NCI-H510A treated with DMSO at 0.1 percent for 48 hours (cell line): ENCODE measurements around the gene CLEC17A.
"Not testable (repeated sequence)": the region's sequence is repeated elsewhere in the genome, so short reads cannot be mapped to it uniquely, and the experiment has no call there.

Experiments
- DNase-seq: peaks from one replicate; lab custom pipeline; 2025; lab: John Stamatoyannopoulos, UW

Gene CLEC17A

DNA sequence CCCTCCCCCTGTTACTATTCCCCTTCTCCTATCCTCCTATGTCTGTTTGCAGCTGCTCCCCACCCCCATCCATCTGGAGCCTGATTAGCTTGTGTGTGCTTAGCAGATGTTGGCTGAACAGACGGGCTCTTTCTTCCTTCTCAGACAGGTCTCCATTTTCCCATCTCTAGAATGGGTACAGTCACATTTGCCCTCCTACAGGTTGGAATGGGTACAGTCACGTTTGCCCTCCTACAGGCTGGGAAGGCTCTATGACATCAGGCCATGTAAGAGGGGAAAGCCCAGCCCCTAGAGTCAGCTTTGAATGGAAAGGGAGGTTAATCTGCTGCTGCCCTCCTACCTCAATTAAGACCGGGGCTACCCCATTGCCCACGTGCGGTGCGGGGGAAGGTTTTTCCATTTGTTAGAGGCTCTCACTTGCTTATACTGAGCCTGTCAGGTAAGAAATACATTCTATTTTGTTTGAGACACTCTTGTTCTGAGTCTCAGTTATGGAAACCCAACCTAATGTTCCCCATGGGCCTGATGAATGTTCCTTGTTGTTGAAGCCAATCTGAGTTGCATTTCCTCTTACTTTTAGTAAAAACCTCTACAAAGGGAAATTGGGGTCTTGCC, 2.2 kb upstream of the CLEC17A start:
- DNase-seq, result no peak

DNA sequence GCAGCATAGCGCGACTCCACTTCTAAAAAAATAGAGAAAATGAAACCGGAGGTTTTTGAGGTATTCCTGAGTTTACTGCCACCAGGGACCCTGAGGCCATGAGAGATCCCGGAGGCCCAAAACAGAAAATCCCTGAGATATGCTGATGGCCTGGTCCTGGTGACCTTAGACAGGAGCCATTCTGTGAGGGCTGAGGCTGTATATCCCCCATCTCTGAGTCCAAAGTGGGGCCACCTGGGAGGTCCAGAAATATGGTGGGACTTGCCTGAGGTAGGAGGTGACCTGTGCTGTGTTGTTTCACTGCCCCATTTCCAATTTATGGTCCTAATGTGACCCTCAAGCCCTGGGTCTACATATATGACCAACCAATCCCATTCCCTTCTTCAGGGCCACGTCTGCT, 1.5 kb downstream of the CLEC17A start:
- not testable (repeated sequence) for DNase-seq

DNA sequence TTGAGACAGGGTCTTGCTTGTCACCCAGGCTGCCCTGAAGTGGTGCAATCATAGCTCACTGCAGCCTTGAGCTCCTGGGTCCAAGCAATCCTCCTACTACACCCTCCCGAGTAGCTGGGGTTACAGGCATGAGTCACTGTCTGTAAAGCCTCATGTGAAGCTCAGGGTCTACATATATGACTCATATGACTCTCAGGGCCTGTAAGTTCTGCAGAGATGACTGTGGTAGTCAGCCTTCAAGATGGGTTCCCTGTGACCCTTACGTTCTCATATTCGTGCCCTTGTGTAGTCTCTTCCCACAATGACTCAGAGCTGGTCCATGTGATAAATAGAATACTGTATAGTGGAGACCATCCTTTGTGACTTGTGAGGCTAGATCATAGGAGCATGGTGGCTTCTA, 2.3 kb downstream of the CLEC17A start:
- DNase-seq, result not testable (repeated sequence)

DNA sequence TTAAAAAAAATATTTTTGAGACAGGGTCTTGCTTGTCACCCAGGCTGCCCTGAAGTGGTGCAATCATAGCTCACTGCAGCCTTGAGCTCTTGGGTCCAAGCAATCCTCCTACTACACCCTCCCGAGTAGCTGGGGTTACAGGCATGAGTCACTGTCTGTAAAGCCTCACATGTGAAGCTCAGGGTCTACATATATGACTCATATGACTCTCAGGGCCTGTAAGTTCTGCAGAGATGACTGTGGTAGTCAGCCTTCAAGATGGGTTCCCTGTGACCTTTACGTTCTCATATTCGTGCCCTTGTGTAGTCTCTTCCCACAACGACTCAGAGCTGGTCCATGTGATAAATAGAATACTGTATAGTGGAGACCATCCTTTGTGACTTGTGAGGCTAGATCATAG, 6.5 kb downstream of the CLEC17A start:
- not testable (repeated sequence) for DNase-seq

DNA sequence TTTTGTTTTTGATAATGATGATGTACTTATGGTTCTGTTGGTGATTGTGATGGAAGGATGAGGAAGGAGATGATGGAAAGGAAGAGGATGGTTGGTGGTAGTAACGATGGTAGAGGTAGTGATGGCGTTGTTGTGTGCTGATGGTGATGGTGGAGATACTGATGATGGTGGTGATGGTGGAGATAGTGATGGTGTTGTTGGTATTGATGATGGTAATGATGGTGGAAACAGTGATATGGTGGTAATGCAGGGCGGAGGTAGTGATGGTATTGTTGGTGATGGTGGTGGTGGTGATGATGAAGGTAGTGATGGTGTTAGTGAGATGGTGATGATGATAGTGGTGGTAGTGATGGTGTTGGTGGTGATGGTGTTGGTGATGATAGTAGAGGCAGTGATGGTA, 12.7 kb downstream of the CLEC17A start:
- DNase-seq, result no peak

DNA sequence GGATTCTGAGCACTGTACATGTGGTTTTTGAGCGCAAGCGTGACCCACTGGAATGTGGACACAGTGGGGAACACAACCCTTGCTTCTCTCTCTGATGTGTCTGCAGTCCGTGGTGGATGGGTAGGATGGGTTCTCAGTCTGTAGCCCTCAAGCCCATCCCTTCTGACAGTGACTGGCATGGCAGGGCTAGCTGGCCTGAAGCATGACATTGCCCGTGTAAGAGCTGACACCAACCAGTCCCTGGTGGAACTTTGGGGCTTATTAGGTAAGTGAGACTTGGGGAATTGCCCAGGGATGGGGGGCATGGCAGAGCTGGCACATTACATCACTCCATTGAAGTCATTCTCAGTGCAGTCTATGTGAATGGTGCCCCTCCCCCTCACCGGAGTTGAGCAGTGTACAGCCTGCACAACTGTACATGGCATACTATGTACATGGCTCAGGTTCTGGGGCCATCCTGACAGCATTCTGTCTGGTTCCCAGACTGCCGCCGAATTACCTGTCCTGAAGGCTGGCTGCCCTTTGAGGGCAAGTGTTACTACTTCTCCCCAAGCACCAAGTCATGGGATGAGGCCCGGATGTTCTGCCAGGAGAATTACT, 16.8 kb downstream of the CLEC17A start:
- DNase-seq, result no peak

DNA sequence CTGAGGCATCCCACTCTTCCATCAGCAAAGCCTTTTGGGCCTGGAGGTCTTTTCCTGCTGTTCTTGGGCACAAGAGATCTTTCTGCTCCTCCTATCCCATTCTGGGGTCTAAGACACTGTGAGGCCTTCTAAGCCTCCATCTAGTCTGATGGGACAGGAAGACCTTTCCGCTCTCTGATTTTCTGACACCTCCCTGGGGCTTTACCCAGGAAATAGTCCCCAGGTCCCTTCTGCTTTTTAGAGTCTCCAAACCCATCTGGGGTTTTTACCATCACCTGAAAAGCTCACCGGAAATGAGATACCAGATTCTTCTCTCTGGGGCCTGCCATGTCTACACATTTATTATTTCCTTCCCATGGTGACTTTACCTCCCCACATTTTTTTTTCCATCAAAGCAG, 21.1 kb downstream of the CLEC17A start:
- DNase-seq, result no peak

DNA sequence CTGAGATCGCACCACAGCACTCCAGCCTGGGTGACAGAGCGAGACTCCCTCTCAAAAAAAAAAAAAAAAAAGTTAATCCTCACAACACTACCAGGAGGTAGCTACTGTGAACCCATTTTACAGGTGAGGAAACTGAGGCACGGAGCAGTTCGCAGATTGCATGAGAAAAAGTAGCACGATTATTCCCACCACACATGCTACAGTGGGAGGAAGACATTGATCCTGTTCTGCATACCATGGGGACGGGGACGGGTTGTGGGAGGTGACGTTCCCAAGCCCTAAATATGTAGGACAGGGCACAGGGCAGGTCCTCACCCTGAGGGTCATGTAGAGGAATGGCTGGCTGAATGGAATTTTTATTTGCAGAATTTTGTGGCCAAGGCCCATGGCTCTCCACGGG, 23.7 kb downstream of the CLEC17A start:
- DNase-seq, result no peak

DNA sequence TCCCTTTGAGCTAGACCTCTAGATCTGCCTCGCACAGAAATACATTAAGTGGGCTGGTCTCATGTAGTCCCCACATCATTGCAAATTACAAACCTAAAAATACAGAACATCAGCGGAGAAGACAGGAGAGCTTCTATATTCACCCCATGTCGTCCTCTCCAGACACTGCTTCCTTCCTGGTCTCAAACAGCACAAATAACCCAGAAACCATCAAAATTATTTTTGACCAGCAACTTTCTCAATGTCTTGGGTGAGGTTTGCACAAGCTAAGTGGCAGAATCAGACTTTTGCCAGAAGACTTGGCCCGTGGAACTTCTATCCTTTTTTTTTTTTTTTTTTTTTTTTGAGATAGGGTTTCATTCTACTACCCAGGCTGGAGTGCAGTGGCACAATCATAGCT, 28.2 kb downstream of the CLEC17A start:
- DNase-seq, result no peak

DNA sequence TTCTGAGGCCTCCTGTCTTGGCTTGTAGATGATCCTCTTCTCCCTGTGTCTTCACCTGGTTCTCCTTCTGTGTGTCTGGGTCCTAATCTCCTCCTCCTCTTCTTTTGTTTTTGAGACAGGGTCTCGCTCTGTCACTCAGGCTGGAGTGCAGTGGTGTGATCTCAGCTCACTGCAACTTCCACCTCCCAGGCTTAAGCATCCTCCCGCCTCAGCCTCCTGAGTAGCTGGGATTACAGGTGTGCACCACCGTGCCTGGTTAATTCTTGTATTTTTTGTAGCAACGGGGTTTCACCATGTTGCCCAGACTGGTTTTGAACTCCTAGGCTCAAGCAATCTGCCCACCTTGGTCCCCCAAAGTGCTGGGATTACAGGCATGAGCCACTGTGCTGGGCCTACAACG, 29.4 kb downstream of the CLEC17A start:
- not testable (repeated sequence) for DNase-seq

DNA sequence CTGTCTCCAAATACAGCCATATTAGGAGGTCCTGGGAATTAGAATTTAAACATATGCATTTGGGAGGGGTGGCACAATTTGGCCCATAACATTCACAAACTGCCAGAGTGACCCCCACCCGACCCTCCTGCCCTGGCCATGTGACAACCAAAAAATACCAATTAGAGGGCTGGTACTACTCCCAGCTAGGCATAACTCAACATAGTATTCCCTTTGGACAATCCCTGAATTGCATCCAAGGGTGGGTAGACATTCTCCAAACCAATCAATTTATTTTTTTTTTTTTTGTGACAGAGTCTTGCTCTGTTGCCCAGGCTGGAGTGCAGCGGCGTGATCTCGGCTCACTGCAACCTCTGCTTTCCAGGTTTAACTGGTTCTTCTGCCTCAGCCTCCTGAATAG, 29.8 kb downstream of the CLEC17A start:
- DNase-seq, result no peak

DNA sequence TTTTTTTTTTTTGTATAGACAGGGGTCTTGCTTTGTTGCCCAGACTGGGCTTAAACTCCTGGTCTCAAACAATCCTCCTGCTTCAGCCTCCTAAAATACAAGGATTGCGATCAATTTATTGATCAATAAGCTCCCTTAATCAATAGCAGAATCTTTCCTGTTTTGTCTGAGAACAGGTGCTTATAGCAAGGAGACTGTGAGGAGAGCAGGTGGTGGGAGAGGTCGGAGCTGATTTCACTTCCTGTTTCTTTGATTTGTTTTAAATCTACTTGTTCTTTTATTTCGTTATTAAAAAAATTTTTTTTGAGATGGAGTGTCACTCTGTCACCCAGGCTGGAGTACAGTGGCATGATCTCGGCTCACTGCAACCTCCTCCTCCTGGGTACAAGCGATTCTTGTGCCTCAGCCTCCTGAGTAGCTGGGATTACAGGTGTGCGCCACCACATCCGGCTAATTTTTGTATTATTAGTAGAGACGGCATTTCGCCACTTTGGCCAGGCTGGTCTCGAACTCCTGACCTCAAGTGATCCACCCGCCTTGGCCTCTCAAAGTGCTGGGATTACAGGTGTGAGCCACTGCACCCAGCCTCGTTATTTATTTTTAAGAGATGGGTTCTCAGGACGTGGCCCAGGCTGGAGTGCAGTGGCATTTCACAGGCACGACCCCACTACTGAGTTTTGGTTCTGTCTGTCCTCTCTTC, 30.7 kb downstream of the CLEC17A start:
- DNase-seq, result not testable (repeated sequence)

DNA sequence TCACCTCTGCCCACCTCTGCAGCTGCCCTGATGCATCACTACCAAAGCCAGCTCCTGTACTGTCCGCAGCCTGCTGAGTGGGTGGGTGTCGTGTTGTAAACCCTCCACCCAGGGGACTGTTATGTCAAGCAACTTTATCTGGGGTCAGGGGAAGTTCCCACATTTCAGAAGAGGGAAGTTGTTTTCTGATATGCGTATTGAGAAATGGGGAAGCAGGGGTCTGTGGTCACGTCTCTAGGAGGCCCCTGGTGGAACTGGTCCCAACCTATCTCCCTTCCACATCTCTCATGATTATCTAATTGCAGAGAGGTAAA, 31.2 kb downstream of the CLEC17A start:
- DNase-seq, result no peak

DNA sequence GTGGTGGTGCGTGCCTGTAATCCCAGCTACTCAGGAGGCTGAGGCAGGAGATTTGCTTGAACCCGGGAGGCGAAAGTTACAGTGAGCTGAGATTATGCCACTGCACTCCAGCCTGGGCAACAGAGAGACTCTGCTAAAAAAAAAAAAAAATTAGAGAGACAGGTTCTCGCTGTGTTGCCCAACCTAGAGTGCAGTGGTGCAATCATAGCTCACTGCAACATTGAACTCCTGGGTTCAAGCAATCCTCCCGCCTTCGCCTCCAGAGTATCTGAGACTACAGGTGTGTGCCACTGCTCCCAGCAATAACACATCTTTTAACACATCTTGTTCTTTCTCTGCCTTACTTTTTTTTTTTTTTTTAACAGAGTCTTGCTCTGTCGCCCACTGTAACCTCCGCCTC, 32.7 kb downstream of the CLEC17A start:
- no peak for DNase-seq

DNA sequence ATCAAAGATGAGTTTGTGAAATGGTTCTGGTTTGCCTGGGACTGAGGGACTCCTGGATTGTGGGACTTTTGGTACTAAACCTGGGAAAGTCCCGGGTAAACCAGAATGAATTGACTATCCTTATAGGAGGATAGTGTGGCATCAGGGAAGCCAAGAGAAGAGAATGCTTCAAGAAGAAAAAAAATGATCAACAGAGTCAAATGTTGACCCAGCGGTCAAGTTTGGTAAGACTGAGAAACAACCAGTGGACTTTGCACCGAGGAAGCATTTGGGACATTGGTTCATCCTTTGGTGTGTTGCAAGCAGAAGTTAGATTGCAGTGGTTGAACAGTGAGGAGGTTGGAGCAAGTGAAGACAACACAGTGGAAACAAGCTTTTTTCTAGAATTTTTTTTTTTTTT, 33.5 kb downstream of the CLEC17A start:
- DNase-seq, result no peak

DNA sequence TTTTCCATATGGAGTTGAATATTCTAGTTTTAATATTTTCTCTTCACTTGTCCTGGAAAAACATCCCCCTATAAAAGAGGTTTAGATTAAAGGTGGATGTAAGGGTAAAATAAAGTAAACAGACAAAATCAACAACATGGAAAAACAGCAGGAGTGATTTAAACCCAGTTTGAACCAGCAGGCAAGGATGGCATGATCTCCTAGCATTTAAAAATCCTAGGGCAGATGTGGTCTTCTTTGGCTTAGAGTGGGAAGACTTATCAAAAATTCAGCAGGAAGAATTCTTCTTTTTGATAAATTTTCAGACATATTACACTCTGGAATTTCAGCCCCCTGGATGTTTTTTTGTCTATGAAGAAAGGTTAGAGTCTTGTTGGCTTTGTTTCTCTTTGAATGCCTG, 36.5 kb downstream of the CLEC17A start:
- DNase-seq, result no peak

DNA sequence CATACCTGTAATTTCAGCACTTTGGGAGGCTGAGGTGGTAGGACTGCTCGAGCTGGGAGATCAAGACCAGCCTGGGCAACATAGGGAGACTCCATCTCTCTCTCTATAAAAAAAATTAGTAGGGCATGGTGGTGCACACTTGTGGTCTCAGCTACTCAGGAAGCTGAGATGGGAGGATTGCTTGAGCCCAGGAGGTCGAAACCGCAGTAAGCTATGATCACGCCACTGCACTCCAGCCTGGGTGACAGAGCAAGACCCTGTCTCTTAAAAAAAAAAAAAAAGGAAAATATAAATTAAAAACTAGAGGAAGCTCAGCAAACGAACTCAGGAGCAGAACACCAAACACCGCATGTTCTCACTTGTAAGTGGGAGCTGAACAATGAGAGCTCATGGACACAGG, 41.6 kb downstream of the CLEC17A start:
- not testable (repeated sequence) for DNase-seq

DNA sequence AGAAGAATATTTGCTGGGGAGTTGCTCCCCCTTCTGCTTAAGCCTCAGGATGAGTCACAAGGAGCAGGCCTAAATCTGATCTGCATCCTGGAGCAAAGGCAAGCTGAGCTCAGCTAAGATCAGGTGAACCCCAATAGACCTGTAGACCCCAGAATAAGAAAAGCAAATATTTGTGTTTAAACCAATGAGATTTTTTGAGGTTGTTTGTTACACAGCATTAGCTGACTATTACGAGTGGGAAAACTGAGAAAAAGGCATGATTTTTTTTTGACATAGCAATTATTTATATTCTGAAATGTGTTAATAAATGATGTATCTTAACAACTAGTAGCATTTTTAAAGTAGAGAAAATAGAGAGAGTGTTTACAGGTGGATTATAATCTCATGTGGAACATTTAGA, 46.7 kb downstream of the CLEC17A start:
- no peak for DNase-seq

DNA sequence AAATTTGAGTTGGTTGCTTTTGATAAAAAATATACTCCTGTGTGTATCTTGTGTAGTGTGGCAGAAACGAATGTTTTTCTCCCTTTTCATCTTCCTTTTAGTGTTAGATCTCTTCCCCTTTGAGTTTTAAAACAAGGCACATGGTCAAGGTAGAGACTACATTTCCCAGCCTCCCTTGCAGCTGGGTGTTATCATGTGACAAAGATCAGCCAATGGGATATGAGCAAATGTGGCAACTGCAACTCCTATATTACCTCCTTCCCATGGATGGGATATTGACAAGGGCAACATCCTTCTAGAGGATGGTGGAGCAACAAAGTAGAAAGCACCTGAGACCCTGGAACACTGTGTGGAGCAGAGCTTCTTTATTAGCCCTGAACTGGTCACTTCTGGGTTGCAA, 49.4 kb downstream of the CLEC17A start:
- DNase-seq, result no peak

DNA sequence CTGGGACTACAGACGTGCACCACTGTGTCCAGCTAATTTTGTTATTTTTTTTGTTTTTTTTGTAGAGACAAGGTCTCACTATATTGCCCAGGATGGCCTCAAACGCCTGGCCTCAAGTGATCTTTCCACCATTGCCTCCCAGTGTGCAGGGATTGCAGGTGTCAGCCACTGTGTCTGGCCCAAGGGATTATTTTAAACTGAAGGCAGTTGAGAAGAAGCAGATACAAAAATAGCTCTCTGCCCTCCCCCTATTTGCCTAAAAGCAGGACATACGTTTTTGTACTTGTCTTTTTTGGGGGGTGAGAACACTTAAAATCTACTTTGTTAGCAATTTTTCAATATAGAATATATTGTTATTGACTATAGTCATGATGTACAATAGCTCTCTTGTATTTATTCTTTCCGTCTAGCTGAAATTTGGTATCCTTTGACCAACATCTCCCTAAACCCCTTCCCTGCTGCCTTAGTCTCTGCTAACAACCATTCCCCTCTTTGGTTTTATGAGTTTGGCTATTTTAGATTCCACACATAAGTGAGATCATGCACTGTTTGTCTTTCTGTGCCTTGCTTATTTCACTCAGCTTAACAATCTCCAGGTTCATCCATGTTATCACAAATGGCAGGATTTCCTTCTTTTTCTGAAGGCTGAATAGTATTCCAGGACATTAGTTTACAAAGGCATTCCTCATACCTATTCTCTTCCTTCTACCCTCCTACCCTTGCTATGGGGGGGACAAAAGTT, 56.8 kb downstream of the CLEC17A start:
- no peak for DNase-seq

DNA sequence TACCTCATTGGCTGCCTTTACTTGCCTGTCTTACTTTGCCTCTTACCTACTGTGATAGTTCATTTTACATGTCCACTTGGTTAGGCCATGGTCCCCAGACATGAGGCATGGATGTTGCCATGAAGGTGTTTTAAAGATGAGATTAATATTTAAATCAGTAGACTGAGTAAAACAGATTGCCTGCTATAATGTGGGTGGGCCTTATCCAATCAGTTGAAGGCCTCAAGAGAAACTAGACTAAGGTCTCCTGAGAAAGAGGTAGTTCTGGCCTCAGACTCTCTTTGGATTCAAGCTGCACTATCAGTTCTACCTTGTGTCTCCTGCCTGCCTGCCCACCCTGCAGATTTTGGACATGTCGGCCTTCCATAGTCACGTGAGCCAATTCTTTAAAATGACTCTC, 65.6 kb downstream of the CLEC17A start:
- DNase-seq, result no peak

DNA sequence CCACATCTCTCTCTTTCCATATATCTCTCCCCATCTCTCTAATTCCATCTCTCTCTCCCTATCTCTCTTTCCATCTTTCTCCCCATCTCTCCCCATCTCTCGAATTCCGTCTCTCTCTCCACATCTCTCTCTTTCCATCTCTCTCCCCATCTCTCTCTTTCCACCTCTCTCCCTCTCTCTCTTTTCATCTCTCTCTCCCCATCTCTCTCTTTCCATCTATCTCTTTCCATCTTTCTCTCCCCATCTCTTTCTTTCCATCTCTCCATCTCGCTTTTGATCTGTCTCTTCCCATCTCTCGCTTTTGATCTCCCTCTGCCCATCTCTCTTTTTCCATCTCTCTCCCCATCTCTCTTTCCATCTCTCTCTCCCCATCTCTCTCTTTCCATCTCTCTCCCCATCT, 66.1 kb downstream of the CLEC17A start:
- no peak for DNase-seq

DNA sequence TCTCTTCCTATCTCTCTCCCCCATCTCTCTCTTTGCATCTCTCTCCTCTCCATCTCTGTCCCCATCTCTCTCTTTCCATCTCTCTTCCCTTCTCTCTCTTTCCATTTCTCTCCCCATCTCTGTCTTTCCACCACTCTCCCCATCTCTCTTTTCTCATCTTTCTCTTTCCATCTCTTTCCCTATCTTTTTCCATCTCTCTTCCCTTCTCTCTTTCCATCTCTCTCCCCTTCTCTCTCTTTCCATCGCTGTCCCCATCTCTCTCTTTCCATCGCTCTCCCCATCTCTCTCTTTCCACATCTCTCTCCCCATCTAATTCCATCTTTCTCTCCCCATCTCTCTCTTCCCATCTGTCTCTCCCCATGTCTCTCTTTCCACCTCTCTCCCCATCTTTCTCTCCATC, 67.3 kb downstream of the CLEC17A start:
- DNase-seq, result no peak
